ENCODE results near the gene TYR.

DNA sequence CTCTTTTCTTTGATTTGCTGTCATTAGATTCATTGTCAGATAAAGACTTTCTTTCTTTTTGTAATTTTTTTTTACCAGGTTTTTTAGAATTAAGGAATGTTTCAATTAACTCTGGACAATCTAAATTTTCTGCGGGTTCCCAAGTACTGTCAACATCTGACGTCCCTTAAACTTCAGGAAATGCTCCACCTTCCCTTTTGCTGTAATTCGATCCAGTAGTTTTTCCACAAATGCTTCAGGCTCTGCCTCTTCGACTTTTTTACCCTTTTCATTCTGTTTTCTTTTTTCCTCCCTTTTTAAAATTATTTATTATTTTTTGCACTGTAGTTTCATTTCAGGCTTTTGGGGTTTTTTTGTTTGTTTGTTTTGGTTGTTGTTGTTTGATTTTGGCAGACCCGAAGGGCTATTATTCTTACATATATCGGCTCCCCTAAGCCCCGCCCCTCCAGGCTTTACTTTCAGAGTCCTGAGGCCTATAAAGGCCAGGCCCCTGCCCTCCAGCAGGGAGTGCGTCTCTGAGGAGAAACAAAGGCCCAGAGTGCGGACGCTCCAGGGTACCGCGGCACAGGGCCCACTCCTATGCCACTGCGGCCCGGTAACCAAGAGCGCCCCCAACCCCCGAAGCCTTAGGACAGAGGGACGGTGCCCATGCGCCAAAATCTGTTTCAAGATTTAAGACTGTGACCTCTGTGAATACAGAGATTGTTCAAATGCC is 116.4 kb downstream of the TYR start:
- TF ChIP-seq ZNF70 (CRISPR knock-in tag; IDR thresholded peaks at IDR 0.05) (no peak), ISL1 (CRISPR knock-in tag; IDR thresholded peaks at IDR 0.05) (no peak), TCF4 (CRISPR knock-in tag; IDR thresholded peaks at IDR 0.05; ENCODE audit: borderline replicate concordance) (no peak), ZFP30 (CRISPR knock-in tag; IDR thresholded peaks at IDR 0.05) (no peak), PATZ1 (CRISPR knock-in tag; IDR thresholded peaks at IDR 0.05; ENCODE audit: borderline replicate concordance) (no peak), ZFP3 (CRISPR knock-in tag; IDR thresholded peaks at IDR 0.05) (no peak), POU6F1 (CRISPR knock-in tag; IDR thresholded peaks at IDR 0.05; ENCODE audit: borderline replicate concordance, low read depth) (no peak), ARNTL (CRISPR knock-in tag; IDR thresholded peaks at IDR 0.05; ENCODE audit: borderline replicate concordance, low read depth) (no peak)
- TF ChIP-seq, protein P1, sequence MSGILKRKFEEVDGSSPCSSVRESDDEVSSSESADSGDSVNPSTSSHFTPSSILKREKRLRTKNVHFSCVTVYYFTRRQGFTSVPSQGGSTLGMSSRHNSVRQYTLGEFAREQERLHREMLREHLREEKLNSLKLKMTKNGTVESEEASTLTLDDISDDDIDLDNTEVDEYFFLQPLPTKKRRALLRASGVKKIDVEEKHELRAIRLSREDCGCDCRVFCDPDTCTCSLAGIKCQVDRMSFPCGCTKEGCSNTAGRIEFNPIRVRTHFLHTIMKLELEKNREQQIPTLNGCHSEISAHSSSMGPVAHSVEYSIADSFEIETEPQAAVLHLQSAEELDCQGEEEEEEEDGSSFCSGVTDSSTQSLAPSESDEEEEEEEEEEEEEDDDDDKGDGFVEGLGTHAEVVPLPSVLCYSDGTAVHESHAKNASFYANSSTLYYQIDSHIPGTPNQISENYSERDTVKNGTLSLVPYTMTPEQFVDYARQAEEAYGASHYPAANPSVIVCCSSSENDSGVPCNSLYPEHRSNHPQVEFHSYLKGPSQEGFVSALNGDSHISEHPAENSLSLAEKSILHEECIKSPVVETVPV (CRISPR knock-in tag; IDR thresholded peaks at IDR 0.05): no peak
